Measurements from ENCODE around the gene BCL7A. TPM values are rescaled to one million over a fixed set of nuclear protein-coding genes. Genes with fewer than 3 reads are reported as not detected.

The BCL7A gene
- total RNA-seq, 2 donors from 2014 or later, result 9.6 to 12.9 TPM

- Histone ChIP-seq H3K27me3 (replicated peaks; ENCODE audit: insufficient read depth) (no peaks in the 10 kb centered on the region), H3K9me3 (no peaks in the 10 kb centered on the region), H3K27ac (no peak overlapping the region), H3K36me3 (no peaks in the 10 kb centered on the region), H3K4me3 (no peak overlapping the region), H3K4me1 (ENCODE audit: control insufficient read depth in 1 of 2, low read depth in 2 of 2) (no peaks in the 10 kb centered on the region)
- DNase-seq (ENCODE audit: low spot score), result no peak
- ATAC-seq (ENCODE audit: insufficient number of reproducible peaks, low FRiP score, low read depth), result no peak
- no peak for TF ChIP-seq CTCF (IDR thresholded peaks at IDR 0.05)
These were observed 8.5 kb upstream of the BCL7A start for GRCh38 chr12:122013136-122013535.

- TF ChIP-seq CTCF (IDR thresholded peaks at IDR 0.05), result no peak
- no peak for DNase-seq (ENCODE audit: low spot score)
- ATAC-seq (ENCODE audit: insufficient number of reproducible peaks, low FRiP score, low read depth), result no peak
- no peak overlapping the region for H3K4me3 ChIP-seq
- no peak overlapping the region for H3K27ac ChIP-seq
- H3K9me3 ChIP-seq, result peaks cover 5% of the 10 kb centered on the region
- no peaks in the 10 kb centered on the region for H3K4me1 ChIP-seq (ENCODE audit: control insufficient read depth in 1 of 2, low read depth in 2 of 2)
- no peaks in the 10 kb centered on the region for H3K36me3 ChIP-seq
- H3K27me3 ChIP-seq (replicated peaks; ENCODE audit: insufficient read depth), result no peaks in the 10 kb centered on the region
These were observed 7.7 kb upstream of the BCL7A start for GRCh38 chr12:122013791-122014590.

GRCh38 chr12:122014781-122015180 lies 6.9 kb upstream of the BCL7A start:
- H3K4me1 ChIP-seq (ENCODE audit: control insufficient read depth in 1 of 2, low read depth in 2 of 2), result no peaks in the 10 kb centered on the region
- TF ChIP-seq CTCF (IDR thresholded peaks at IDR 0.05), result no peak
- no peak for ATAC-seq (ENCODE audit: insufficient number of reproducible peaks, low FRiP score, low read depth)

GRCh38 chr12:122018457-122018856 lies 3.2 kb upstream of the BCL7A start:
- ATAC-seq (ENCODE audit: insufficient number of reproducible peaks, low FRiP score, low read depth) (no peak), DNase-seq (ENCODE audit: low spot score) (no peak)
- H3K27me3 ChIP-seq (replicated peaks; ENCODE audit: insufficient read depth), result no peaks in the 10 kb centered on the region
- no peak overlapping the region for H3K4me3 ChIP-seq
- TF ChIP-seq CTCF (IDR thresholded peaks at IDR 0.05), result no peak
- no peak overlapping the region for H3K27ac ChIP-seq
- H3K9me3 ChIP-seq, result peaks cover 5% of the 10 kb centered on the region
- H3K4me1 ChIP-seq (ENCODE audit: control insufficient read depth in 1 of 2, low read depth in 2 of 2), result peaks cover 6 to 8% of the 10 kb centered on the region in 2 donors
- H3K36me3 ChIP-seq, result no peaks in the 10 kb centered on the region

More at GRCh38 chr12:122014781-122015180, 6.9 kb upstream of the BCL7A start:
- no peak overlapping the region for H3K27ac ChIP-seq
- no peak overlapping the region for H3K4me3 ChIP-seq
- H3K27me3 ChIP-seq (replicated peaks; ENCODE audit: insufficient read depth), result no peaks in the 10 kb centered on the region
- peaks cover 5% of the 10 kb centered on the region for H3K9me3 ChIP-seq
- no peaks in the 10 kb centered on the region for H3K36me3 ChIP-seq
- DNase-seq (ENCODE audit: low spot score), result no peak

DNA sequence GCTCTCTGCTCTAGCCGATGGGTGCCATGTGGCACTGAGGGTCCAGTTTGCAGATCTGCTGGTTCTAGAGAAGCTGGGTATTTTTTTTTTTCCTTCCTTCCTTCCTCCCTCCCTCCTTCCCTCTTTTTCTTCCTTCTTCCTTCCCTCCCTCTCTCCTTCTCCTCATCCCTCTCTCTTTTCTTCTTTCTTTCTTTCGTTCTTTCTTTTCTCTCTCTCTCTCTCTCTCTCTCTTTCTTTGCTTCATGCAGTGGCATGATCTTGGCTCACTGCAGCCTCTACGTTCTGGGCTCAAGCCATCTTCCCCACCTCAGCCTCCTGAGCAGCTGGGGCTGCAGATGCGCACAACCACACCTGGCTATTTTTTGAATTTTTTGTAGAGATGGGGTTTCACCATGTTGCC lies 2.7 kb upstream of the BCL7A start:
- ATAC-seq (ENCODE audit: insufficient number of reproducible peaks, low FRiP score, low read depth) (no peak), DNase-seq (ENCODE audit: low spot score) (no peak)
- no peak overlapping the region for H3K4me3 ChIP-seq
- peaks cover 8 to 13% of the 10 kb centered on the region in 2 donors for H3K4me1 ChIP-seq (ENCODE audit: control insufficient read depth in 1 of 2, low read depth in 2 of 2)
- H3K27ac ChIP-seq, result no peak overlapping the region
- H3K9me3 ChIP-seq, result peaks cover 5% of the 10 kb centered on the region
- no peaks in the 10 kb centered on the region for H3K27me3 ChIP-seq (replicated peaks; ENCODE audit: insufficient read depth)
- no peaks in the 10 kb centered on the region for H3K36me3 ChIP-seq
- no peak for TF ChIP-seq CTCF (IDR thresholded peaks at IDR 0.05)
